GM12878 (cell line): ENCODE measurements around the gene FAP. TPM values are rescaled to one million over a fixed set of nuclear protein-coding genes. Genes with fewer than 3 reads are reported as not detected.

Experiments
- ATAC-seq: fragments of 200-7000 bp; cut with Tn5 transposase; 3 replicates; pipeline ENCODE4 v1.9.1; 2020; ENCODE audit warnings: mild to moderate bottlenecking, moderate library complexity
- BruUV-seq: library from RNA; stranded (reverse); fragments of 400-500 nt; replicated peaks from 2 replicates; lab custom pipeline; 2021; lab: Mats Ljungman, UMichigan
- CTCF ChIA-PET: fragments of 300-600 bp; sonication (Branson Sonifier 250); formaldehyde crosslinking; extraction: SDS; loops from one replicate; lab custom pipeline; 2021; ENCODE audit warnings: inconsistent platforms; lab: Yijun Ruan, JAX
- POLR2A ChIA-PET: fragments of 350-600 bp; formaldehyde crosslinking; extraction: SDS; loops from one replicate; lab custom pipeline; 2021; ENCODE audit warnings: inconsistent platforms; lab: Charles Lee
- RAD21 ChIA-PET: fragments of 300-600 bp; sonication (Branson Sonifier 250); formaldehyde crosslinking; loops from one replicate; lab custom pipeline; 2023; ENCODE audit warnings: antibody characterized with exemption; ENCODE audit not compliant: unreplicated experiment; lab: Charles Lee
- SMC1A ChIA-PET: fragments of 300-600 bp; sonication (Branson Sonifier 250); formaldehyde crosslinking; loops from one replicate; lab custom pipeline; 2023; ENCODE audit not compliant: unreplicated experiment, uncharacterized antibody; lab: Charles Lee
- DNase-seq: peaks from one replicate; pipeline ENCODE4 v3.0.0-alpha.2; 2011; ENCODE audit warnings: low read depth, low spot score
- FAIRE-seq: peaks from 3 replicates; lab custom pipeline; 2011; peaks lifted over from hg19 to GRCh38; lab: Jason Lieb, UNC
- H2AFZ ChIP-seq: 2 replicates; pipeline ENCODE4 v1.6.0; 2011; ENCODE audit warnings: low read depth, low read length, control low read depth; ENCODE audit not compliant: control insufficient read depth
- H3K27ac ChIP-seq: 2 replicates; pipeline ENCODE4 v1.5.1; 2011; ENCODE audit warnings: control low read depth; ENCODE audit not compliant: control insufficient read depth, insufficient read depth
- H3K27me3 ChIP-seq, 2 experiments: replicated peaks in 1 of 2; 2 replicates each; pipeline versions ENCODE4 v1.6.0 to v1.6.1; 2011; ENCODE audit warnings: low read length in 1 of 2; ENCODE audit not compliant: control insufficient read depth in 2 of 2, insufficient read depth in 2 of 2
- H3K36me3 ChIP-seq, 2 experiments: 2 replicates each; pipeline ENCODE4 v1.5.1; 2011; ENCODE audit warnings: low read length in 1 of 2; ENCODE audit not compliant: control insufficient read depth in 2 of 2, insufficient read depth in 2 of 2
- H3K4me1 ChIP-seq: 2 replicates; pipeline ENCODE4 v1.6.1; 2011; ENCODE audit warnings: mild to moderate bottlenecking, low read length, moderate library complexity, mixed read lengths; ENCODE audit not compliant: control insufficient read depth, insufficient read depth
- H3K4me2 ChIP-seq: 2 replicates; pipeline ENCODE4 v1.6.0; 2011; ENCODE audit warnings: control low read depth; ENCODE audit not compliant: control insufficient read depth, insufficient read depth
- H3K4me3 ChIP-seq: fragments of 200-600 bp; sonication (generic); 2 replicates; pipeline ENCODE4 v1.5.1; 2016
- H3K79me2 ChIP-seq: 2 replicates; pipeline ENCODE4 v1.6.0; 2011; ENCODE audit warnings: low read length; ENCODE audit not compliant: control insufficient read depth, insufficient read depth
- H3K9ac ChIP-seq: 2 replicates; pipeline ENCODE4 v1.8.0; 2011; ENCODE audit warnings: low read length, control low read depth, mixed read lengths; ENCODE audit not compliant: control insufficient read depth, insufficient read depth
- H3K9me3 ChIP-seq: replicated peaks from 3 replicates; pipeline ENCODE4 v1.5.1; 2011; ENCODE audit warnings: mild to moderate bottlenecking, low read length; ENCODE audit not compliant: control insufficient read depth, insufficient read depth
- H4K20me1 ChIP-seq: 2 replicates; pipeline ENCODE4 v1.6.0; 2011; ENCODE audit not compliant: control insufficient read depth, insufficient read depth
- BHLHE40 ChIP-seq, 2 experiments: fragments of 450-650 bp in 1 of 2; IDR thresholded peaks; 2 replicates each; pipeline ENCODE4 v1.6.1; 2011 to 2017; ENCODE audit warnings: low read depth in 2 of 2, borderline replicate concordance in 1 of 2, improper control_type of control experiment in 1 of 2, low read length in 1 of 2, mild to moderate bottlenecking in 1 of 2
- CTCF ChIP-seq, 3 experiments: IDR thresholded peaks in 2 of 3; conservative IDR thresholded peaks in 1 of 3; 2 replicates each; pipeline ENCODE4 v1.5.1; 2011; ENCODE audit warnings: low read depth in 3 of 3, low read length in 3 of 3, mild to moderate bottlenecking in 3 of 3, control low read depth in 2 of 3, moderate library complexity in 2 of 3, inconsistent platforms in 1 of 3, mixed read lengths in 1 of 3; ENCODE audit not compliant: control insufficient read depth in 2 of 3, insufficient read depth in 1 of 3; ENCODE audit errors: extremely low read depth in 1 of 3
- MTA2 ChIP-seq: fragments of 450-650 bp; IDR thresholded peaks from 2 replicates; pipeline ENCODE4 v1.6.1; 2016; ENCODE audit warnings: low read depth, mild to moderate bottlenecking, moderate library complexity
- RAD21 ChIP-seq: IDR thresholded peaks from 2 replicates; pipeline ENCODE4 v1.6.1; 2011; ENCODE audit warnings: mild to moderate bottlenecking, low read depth, low read length, moderate library complexity; ENCODE audit not compliant: insufficient read depth
- SMC3 ChIP-seq: IDR thresholded peaks from 2 replicates; pipeline ENCODE4 v1.6.1; 2011; ENCODE audit warnings: low read length, improper control_type of control experiment, borderline replicate concordance
- SUPT20H ChIP-seq: IDR thresholded peaks from 2 replicates; pipeline ENCODE4 v1.6.1; 2011; ENCODE audit warnings: low read depth, mild to moderate bottlenecking, low read length, moderate library complexity, borderline replicate concordance; ENCODE audit not compliant: control insufficient read depth
- YY1 ChIP-seq: IDR thresholded peaks from 2 replicates; pipeline ENCODE4 v1.6.1; 2011; ENCODE audit warnings: low read depth, mild to moderate bottlenecking, low read length
- WGBS: methylation state at CpG from one replicate; pipeline ENCODE4 v1.1.6; 2016; ENCODE audit warnings: low lambda C conversion rate; ENCODE audit not compliant: insufficient replicate concordance, insufficient coverage; ENCODE audit errors: missing lambda C conversion rate; 5-methylcytosine and 5-hydroxymethylcytosine counted together
- in situ Hi-C: fragments of 300-500 bp; cut with MboI; formaldehyde crosslinking; loops from 9 replicates; pipeline ENCODE4 v1.14.3; 2018; ENCODE audit warnings: mixed read lengths
- intact Hi-C: fragments of 100-400 bp; cut with micrococcal nuclease; formaldehyde crosslinking; loops from one replicate; pipeline ENCODE4 v1.14.2; 2022; ENCODE audit not compliant: unreplicated experiment
- polyA plus RNA-seq, 11 experiments: library from polyadenylated mRNA; depleted of rRNA in 4 of 11; unstranded in 6 of 11; stranded (reverse) in 5 of 11; fragments of >200 nt; fragmentation: Nextera tagmentation in 4 of 11; fragmentation: Illumina TruSeq in 1 of 11; extraction: Ambion mirVana in 4 of 11; extraction: Trizol in 1 of 11; gene quantifications; 1 replicate in 1 of 11; 2 replicates in 10 of 11; pipeline versions ENCODE4 v1.2.1 to v1.2.3, GENCODE V29; 2011 to 2016; ENCODE audit warnings: inconsistent platforms in 2 of 11, missing spikeins in 2 of 11, low read depth in 1 of 11
- total RNA-seq, 4 experiments: library from RNA; depleted of rRNA in 3 of 4; stranded (reverse); fragments of >200 nt in 3 of 4; fragmentation: Illumina TruSeq in 1 of 4; extraction: Trizol in 1 of 4; gene quantifications; 2 replicates each; pipeline versions ENCODE4 v1.2.1 to v1.2.3, GENCODE V29; 2013 to 2021
- TF ChIP-seq, protein P1 (sequence below): fragments of 450-650 bp; IDR thresholded peaks from 2 replicates; pipeline ENCODE4 v1.6.1; 2014; ENCODE audit warnings: mild to moderate bottlenecking

The FAP gene
- total and polyA plus RNA-seq, 10 of the 15 experiments (the other 5 are each of a cell fraction or from before 2014, with no cell fraction given): 0.16 TPM; not detected in 9

DNA sequence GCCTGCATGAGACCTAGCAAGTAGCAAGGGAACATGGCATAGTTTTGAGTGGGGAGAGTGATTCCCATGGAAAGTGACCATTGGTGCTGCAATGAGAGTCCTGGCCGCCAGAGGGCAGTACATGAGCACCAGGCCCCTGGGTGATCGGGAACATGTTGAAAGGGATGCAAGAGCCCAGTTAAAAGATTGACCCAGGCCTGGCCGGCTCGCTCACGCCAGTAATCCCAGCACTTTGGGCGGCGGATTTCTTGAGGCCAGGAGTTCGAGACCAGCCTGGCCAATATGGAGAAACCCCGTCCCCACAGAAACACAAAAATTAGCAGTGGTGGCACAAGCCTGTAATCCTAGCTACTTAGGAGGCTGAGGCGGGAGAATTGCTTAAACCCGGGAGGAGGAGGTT lies 22.2 kb downstream of the FAP start:
- ATAC-seq (peak; percentile 98), DNase-seq (no peak), FAIRE-seq (peak; percentile 90)
- CTCF ChIA-PET: interaction anchor here (0.7 to 13.2 kb wide), 48 partner anchors 9 to 590 kb away, joined by 3 to 228 read pairs (median 5); partner anchors contain the start of gene FAP
- Histone ChIP-seq H3K4me1 (no peaks in the 10 kb centered on the region), H3K27me3 (no peaks in the 10 kb centered on the region), H3K79me2 (no peaks in the 10 kb centered on the region), H3K4me3 (no peak overlapping the region), H3K27ac (no peak overlapping the region), H3K36me3 (no peaks in the 10 kb centered on the region), H4K20me1 (no peaks in the 10 kb centered on the region), H3K4me2 (no peak overlapping the region), H3K9ac (no peak overlapping the region), H2AFZ (no peak overlapping the region), H3K9me3 (no peaks in the 10 kb centered on the region)
- SMC1A ChIA-PET: interaction anchor here (0.6 to 4.2 kb wide), 26 partner anchors 8 to 1077 kb away, joined by 3 to 81 read pairs (median 4); no protein-coding TSS in a partner anchor
- RAD21 ChIA-PET: interaction anchor here (1.0 to 6.2 kb wide), 10 partner anchors 9 to 575 kb away, joined by 4 to 79 read pairs (median 6); no protein-coding TSS in a partner anchor
- in situ Hi-C loops: loop anchor here (5.0 kb wide), 1 partner anchor 76 kb away; no protein-coding TSS in a partner anchor
- intact Hi-C loops: loop anchor here (1.0 kb wide), 2 partner anchors 77 to 113 kb away; no protein-coding TSS in a partner anchor
- POLR2A ChIA-PET: no interaction called here
- TF ChIP-seq CTCF (IDR thresholded peaks at IDR 0.05 in 2 of 3, conservative IDR thresholded peaks at IDR 0.05 in 1 of 3; ENCODE audit: control insufficient read depth in 2 of 3, extremely low read depth in 1 of 3, insufficient read depth in 1 of 3, low read depth in 3 of 3, low read length in 3 of 3) (peak; percentile 92 to 97 (median 95)), BHLHE40 (IDR thresholded peaks at IDR 0.05; ENCODE audit: borderline replicate concordance in 1 of 2, low read depth in 2 of 2, low read length in 1 of 2) (peak in 1 of 2 experiments; percentile 18; a peak in 1 of 4 replicates), SUPT20H (no peak), SMC3 (peak; percentile 79; the same call in 1 of the 2 replicates), RAD21 (peak; percentile 78), YY1 (0 out of 2 replicates have a peak, but pooled peaks have one; percentile 15), MTA2 (no peak)
- TF ChIP-seq, protein P1, sequence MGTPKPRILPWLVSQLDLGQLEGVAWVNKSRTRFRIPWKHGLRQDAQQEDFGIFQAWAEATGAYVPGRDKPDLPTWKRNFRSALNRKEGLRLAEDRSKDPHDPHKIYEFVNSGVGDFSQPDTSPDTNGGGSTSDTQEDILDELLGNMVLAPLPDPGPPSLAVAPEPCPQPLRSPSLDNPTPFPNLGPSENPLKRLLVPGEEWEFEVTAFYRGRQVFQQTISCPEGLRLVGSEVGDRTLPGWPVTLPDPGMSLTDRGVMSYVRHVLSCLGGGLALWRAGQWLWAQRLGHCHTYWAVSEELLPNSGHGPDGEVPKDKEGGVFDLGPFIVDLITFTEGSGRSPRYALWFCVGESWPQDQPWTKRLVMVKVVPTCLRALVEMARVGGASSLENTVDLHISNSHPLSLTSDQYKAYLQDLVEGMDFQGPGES: no peak
- BruUV-seq: no TSS peak
- 18% methylated on average over 11 of the region's 11 CpGs for WGBS
